Trophoblast cell (in vitro differentiated cells and primary cell): ENCODE measurements around the gene WRNIP1.
A peak's percentile ranks its signal among the peaks of the same experiment; 100 is the strongest.
"Not testable (repeated sequence)": the region's sequence is repeated elsewhere in the genome, so short reads cannot be mapped to it uniquely, and the experiment has no call there.

Experiments used
- DNase-seq, 2 donors: peaks; one replicate each; pipeline ENCODE4 v3.0.0-alpha.2; 2016
- H2AFZ ChIP-seq: 2 replicates; pipeline ENCODE4 v1.6.1; 2013; ENCODE audit warnings: low read length, moderate library complexity, mild to moderate bottlenecking; ENCODE audit not compliant: insufficient read depth, poor library complexity
- H2AK5ac ChIP-seq: 2 replicates; pipeline ENCODE4 v1.6.1; 2013; ENCODE audit warnings: mild to moderate bottlenecking, low read length
- H2BK120ac ChIP-seq: 2 replicates; pipeline ENCODE4 v1.6.1; 2013; ENCODE audit warnings: low read length, mild to moderate bottlenecking, moderate library complexity; ENCODE audit not compliant: insufficient read depth, poor library complexity
- H2BK12ac ChIP-seq: 2 replicates; pipeline ENCODE4 v1.6.1; 2013; ENCODE audit warnings: mild to moderate bottlenecking, low read length, moderate library complexity
- H2BK5ac ChIP-seq: 2 replicates; pipeline ENCODE4 v1.6.1; 2013; ENCODE audit warnings: low read length, low read depth, moderate library complexity, mild to moderate bottlenecking; ENCODE audit not compliant: poor library complexity
- H3K14ac ChIP-seq: 2 replicates; pipeline ENCODE4 v1.6.1; 2013; ENCODE audit warnings: mild to moderate bottlenecking, low read length
- H3K18ac ChIP-seq: 2 replicates; pipeline ENCODE4 v1.6.1; 2013; ENCODE audit warnings: mild to moderate bottlenecking, low read length
- H3K23ac ChIP-seq: 2 replicates; pipeline ENCODE4 v1.6.1; 2013; ENCODE audit warnings: low read length
- H3K27ac ChIP-seq: 2 replicates; pipeline ENCODE4 v1.5.1; 2013; ENCODE audit warnings: low read depth, mild to moderate bottlenecking, inconsistent platforms, low read length, moderate library complexity
- H3K27me3 ChIP-seq: 2 replicates; pipeline ENCODE4 v1.6.1; 2013; ENCODE audit warnings: inconsistent platforms, mild to moderate bottlenecking, low read length, moderate library complexity; ENCODE audit not compliant: insufficient read depth
- H3K36me3 ChIP-seq, 2 experiments: 1 replicate in 1 of 2; 2 replicates in 1 of 2; pipeline ENCODE4 v1.6.1; 2013; ENCODE audit warnings: low read length in 2 of 2, mild to moderate bottlenecking in 2 of 2, moderate library complexity in 1 of 2; ENCODE audit not compliant: insufficient read depth in 2 of 2, control insufficient read depth in 1 of 2
- H3K4ac ChIP-seq: 2 replicates; pipeline ENCODE4 v1.6.1; 2013; ENCODE audit warnings: low read depth, mild to moderate bottlenecking, low read length, moderate library complexity
- H3K4me1 ChIP-seq, 2 experiments: 1 replicate in 1 of 2; 2 replicates in 1 of 2; pipeline ENCODE4 v1.6.1; 2013; ENCODE audit warnings: low read length in 2 of 2, mild to moderate bottlenecking in 2 of 2, moderate library complexity in 1 of 2; ENCODE audit not compliant: insufficient read depth in 2 of 2, control insufficient read depth in 1 of 2
- H3K4me2 ChIP-seq: 2 replicates; pipeline ENCODE4 v1.6.1; 2013; ENCODE audit warnings: inconsistent platforms, mild to moderate bottlenecking, low read length, moderate library complexity
- H3K4me3 ChIP-seq: 2 replicates; pipeline ENCODE4 v1.5.1; 2013; ENCODE audit warnings: mild to moderate bottlenecking, low read depth, low read length, inconsistent platforms
- H3K79me1 ChIP-seq: one replicate; pipeline ENCODE4 v1.6.1; 2013; ENCODE audit warnings: low read length
- H3K79me2 ChIP-seq: 2 replicates; pipeline ENCODE4 v1.6.1; 2013; ENCODE audit warnings: low read length, mild to moderate bottlenecking; ENCODE audit not compliant: control insufficient read depth, insufficient read depth, poor library complexity
- H3K9ac ChIP-seq: 2 replicates; pipeline ENCODE4 v1.6.1; 2013; ENCODE audit warnings: mild to moderate bottlenecking, low read length
- H3K9me3 ChIP-seq: 2 replicates; pipeline ENCODE4 v1.6.1; 2013; ENCODE audit warnings: low read depth, mild to moderate bottlenecking, control low read depth, inconsistent platforms, low read length; ENCODE audit not compliant: insufficient read depth
- H4K12ac ChIP-seq: 2 replicates; pipeline ENCODE4 v1.6.1; 2013; ENCODE audit warnings: low read depth, mild to moderate bottlenecking, low read length, moderate library complexity
- H4K8ac ChIP-seq: 2 replicates; pipeline ENCODE4 v1.6.1; 2013; ENCODE audit warnings: low read depth, mild to moderate bottlenecking, low read length, moderate library complexity
- H4K91ac ChIP-seq: one replicate; pipeline ENCODE4 v1.6.1; 2013; ENCODE audit warnings: low read depth, mild to moderate bottlenecking, low read length, moderate library complexity
- WGBS: extraction: QIAGEN DNeasy Blood & Tissue Kit; methylation state at CpG from one replicate; pipeline ENCODE4 v1.1.7; 2013; ENCODE audit warnings: missing lambda C conversion rate; ENCODE audit not compliant: insufficient read length, insufficient coverage; ENCODE audit errors: extremely low coverage; 5-methylcytosine and 5-hydroxymethylcytosine counted together

The WRNIP1 gene

DNA sequence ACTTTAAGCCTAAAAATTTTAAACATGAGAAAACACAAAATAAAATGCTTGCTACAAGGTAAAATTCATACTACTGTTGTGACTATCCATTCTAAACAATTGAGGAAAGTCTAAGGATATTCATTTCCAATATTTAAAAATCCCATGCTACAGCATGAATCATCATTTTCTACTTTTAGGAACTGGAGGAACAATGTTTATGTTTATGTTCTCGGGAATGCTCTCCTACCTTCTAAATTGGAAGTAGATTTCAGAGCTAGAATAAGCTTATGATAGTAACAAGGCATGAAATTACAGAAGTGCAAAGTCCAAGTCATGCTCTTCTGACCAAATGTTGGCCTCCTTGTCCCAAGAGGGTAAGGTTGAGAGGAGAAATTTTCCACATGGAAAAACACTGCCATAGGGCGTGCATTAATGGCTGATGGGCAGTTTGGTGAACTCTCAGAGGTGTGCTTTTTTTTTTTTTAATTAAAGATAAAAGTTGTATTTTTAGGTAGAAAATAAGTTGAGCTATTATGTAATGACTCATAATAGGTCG lies 8.4 kb upstream of the WRNIP1 start:
- Histone ChIP-seq H3K27me3 (no peaks in the 10 kb centered on the region), H3K4ac (no peak overlapping the region), H3K23ac (no peak overlapping the region), H2AK5ac (no peak overlapping the region), H2BK12ac (no peak overlapping the region), H4K91ac (no peak overlapping the region), H3K27ac (no peak overlapping the region), H2AFZ (no peak overlapping the region), H3K4me3 (no peak overlapping the region), H4K8ac (no peak overlapping the region), H3K4me1 (no peaks in the 10 kb centered on the region), H3K79me2 (no peaks in the 10 kb centered on the region), H3K9ac (no peak overlapping the region), H3K18ac (no peak overlapping the region), H2BK5ac (no peak overlapping the region), H3K4me2 (no peak overlapping the region), H4K12ac (no peak overlapping the region), H2BK120ac (no peak overlapping the region), H3K36me3 (no peaks in the 10 kb centered on the region), H3K79me1 (no peaks in the 10 kb centered on the region), H3K9me3 (no peaks in the 10 kb centered on the region), H3K14ac (no peak overlapping the region)
- no CpG with 5 or more reads among the region's 3 CpGs for WGBS
- no peak for DNase-seq

DNA sequence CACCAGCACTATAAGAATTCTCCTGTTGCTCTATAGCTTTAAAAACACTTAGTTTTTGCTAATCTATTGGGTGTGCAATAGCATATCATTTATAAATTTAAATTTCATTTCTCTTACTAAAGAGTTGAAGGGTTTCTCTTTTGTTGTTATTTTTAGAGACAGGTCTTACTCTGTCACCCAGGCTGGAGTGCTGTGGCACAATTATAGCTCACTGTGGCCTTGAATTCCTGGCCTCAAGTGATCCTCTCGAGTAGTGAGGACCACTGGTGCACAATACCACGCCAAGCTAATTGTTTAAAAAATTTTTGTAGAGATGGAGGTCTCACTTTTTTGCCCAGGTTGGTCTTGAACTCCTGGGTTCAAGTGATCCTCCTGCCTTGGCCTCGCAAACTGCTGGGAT lies 6.2 kb upstream of the WRNIP1 start:
- H3K9me3 ChIP-seq, result no peaks in the 10 kb centered on the region
- H3K4ac ChIP-seq, result no peak overlapping the region
- no peaks in the 10 kb centered on the region for H3K36me3 ChIP-seq
- no peak overlapping the region for H3K27ac ChIP-seq
- no peak overlapping the region for H4K12ac ChIP-seq
- no peak overlapping the region for H2AFZ ChIP-seq
- no peak for DNase-seq
- no peak overlapping the region for H2BK12ac ChIP-seq
- no peak overlapping the region for H3K4me3 ChIP-seq
- no peak overlapping the region for H3K14ac ChIP-seq
- H4K8ac ChIP-seq, result no peak overlapping the region
- H2BK5ac ChIP-seq, result no peak overlapping the region
- WGBS, result no CpG with 5 or more reads among the region's 3 CpGs
- H3K18ac ChIP-seq, result no peak overlapping the region
- H3K23ac ChIP-seq, result no peak overlapping the region
- no peak overlapping the region for H2BK120ac ChIP-seq
- no peaks in the 10 kb centered on the region for H3K27me3 ChIP-seq
- H3K79me2 ChIP-seq, result no peaks in the 10 kb centered on the region
- H3K4me1 ChIP-seq, result no peaks in the 10 kb centered on the region
- no peak overlapping the region for H3K4me2 ChIP-seq
- no peaks in the 10 kb centered on the region for H3K79me1 ChIP-seq
- H4K91ac ChIP-seq, result no peak overlapping the region
- H3K9ac ChIP-seq, result no peak overlapping the region
- H2AK5ac ChIP-seq, result no peak overlapping the region

GRCh38 chr6:2760882-2761842 lies 4.0 kb upstream of the WRNIP1 start:
- no peak overlapping the region for H4K8ac ChIP-seq
- H2AFZ ChIP-seq, result no peak overlapping the region
- no peak overlapping the region for H3K9ac ChIP-seq
- H2BK5ac ChIP-seq, result no peak overlapping the region
- no peak overlapping the region for H3K27ac ChIP-seq
- no peak overlapping the region for H2BK120ac ChIP-seq
- H3K36me3 ChIP-seq, result no peaks in the 10 kb centered on the region
- H4K91ac ChIP-seq, result no peak overlapping the region
- no peak overlapping the region for H4K12ac ChIP-seq
- peaks cover 8% of the 10 kb centered on the region for H3K79me2 ChIP-seq
- H3K9me3 ChIP-seq, result no peaks in the 10 kb centered on the region
- H3K23ac ChIP-seq, result no peak overlapping the region
- no peak overlapping the region for H3K18ac ChIP-seq
- no peak overlapping the region for H3K14ac ChIP-seq
- H3K27me3 ChIP-seq, result no peaks in the 10 kb centered on the region
- no peak overlapping the region for H2AK5ac ChIP-seq
- WGBS, result no CpG with 5 or more reads among the region's 8 CpGs
- no peak overlapping the region for H3K4me2 ChIP-seq
- no peaks in the 10 kb centered on the region for H3K4me1 ChIP-seq
- DNase-seq, result peak in 1 of 2 donors; percentile 35
- no peak overlapping the region for H2BK12ac ChIP-seq
- no peak overlapping the region for H3K4ac ChIP-seq
- no peak overlapping the region for H3K4me3 ChIP-seq
- peaks cover 9% of the 10 kb centered on the region for H3K79me1 ChIP-seq

GRCh38 chr6:2762868-2763267 lies 2.3 kb upstream of the WRNIP1 start:
- DNase-seq, H4K91ac ChIP-seq, H3K14ac ChIP-seq, H3K27ac ChIP-seq, H3K4ac ChIP-seq, H2BK120ac ChIP-seq, H3K9ac ChIP-seq, H2BK12ac ChIP-seq, H3K27me3 ChIP-seq, H2AK5ac ChIP-seq, H3K18ac ChIP-seq, H3K4me1 ChIP-seq, H3K9me3 ChIP-seq, H3K4me2 ChIP-seq, H3K36me3 ChIP-seq, H4K12ac ChIP-seq, H4K8ac ChIP-seq, H3K4me3 ChIP-seq, H2AFZ ChIP-seq, H3K23ac ChIP-seq, H2BK5ac ChIP-seq: not testable (repeated sequence)
- Histone ChIP-seq H3K79me1 (peaks cover 12% of the 10 kb centered on the region), H3K79me2 (peaks cover 16% of the 10 kb centered on the region)
- WGBS, result no CpG with 5 or more reads among the region's 4 CpGs
